Measurements from ENCODE around the gene PEA15.

Gene PEA15

DNA sequence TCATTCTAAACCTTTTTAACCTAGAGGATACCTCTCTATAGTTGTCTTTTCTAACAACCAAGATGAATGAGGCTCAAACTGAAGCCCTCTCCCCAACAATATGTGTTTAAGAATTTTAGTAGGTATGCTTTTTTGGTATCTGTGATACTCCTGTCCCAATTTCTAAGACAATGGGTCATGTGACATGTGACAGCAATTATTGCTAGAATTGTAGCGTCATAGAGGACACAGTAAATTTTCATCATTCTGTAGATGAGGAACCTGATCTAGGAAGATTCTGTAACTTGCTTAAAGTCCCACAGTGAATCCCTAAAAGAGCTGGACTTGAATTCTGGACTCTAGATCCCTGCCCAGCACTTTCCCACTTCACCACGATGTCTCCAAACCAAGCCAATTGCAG lies 26.5 kb upstream of the PEA15 start:
- DNase-seq: no peak

DNA sequence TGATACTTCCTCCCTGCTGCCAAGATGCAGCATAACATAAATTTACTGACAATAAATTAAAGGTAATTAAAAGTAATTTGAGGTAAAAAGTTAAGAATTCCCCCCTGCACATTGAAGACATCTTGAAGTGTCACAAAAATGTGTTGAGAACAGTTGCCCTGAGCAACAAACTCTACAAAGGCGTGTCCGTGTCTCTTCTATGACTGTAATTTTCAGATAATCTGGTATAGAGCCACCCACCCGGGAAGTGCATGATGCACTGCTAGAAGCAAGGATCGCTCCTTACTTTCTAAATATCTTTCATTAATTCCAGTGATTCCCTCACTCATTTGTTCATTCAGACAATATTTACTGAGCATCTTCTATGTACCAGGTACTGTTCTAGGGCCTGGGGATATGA lies 25.8 kb upstream of the PEA15 start:
- DNase-seq: no peak

DNA sequence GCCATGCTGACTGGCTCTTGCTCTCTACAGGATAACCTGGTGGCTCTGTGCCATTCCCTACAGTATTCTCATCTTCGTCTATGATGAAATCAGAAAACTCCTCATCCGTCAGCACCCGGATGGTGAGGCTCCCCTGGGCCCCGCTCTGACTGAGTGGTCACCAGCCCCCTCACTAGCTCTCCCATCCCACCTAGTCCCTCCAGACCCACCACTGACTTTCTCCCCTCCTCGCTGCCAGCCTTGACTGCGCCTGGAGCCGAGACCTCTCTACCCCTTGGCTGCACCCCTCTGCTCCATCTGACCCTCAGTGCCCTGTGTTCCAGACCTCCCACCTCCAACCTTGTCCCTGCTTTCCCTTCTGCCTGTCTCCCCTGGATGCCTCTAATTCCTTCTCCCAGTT lies 18.9 kb upstream of the PEA15 start:
- no peak for DNase-seq

DNA sequence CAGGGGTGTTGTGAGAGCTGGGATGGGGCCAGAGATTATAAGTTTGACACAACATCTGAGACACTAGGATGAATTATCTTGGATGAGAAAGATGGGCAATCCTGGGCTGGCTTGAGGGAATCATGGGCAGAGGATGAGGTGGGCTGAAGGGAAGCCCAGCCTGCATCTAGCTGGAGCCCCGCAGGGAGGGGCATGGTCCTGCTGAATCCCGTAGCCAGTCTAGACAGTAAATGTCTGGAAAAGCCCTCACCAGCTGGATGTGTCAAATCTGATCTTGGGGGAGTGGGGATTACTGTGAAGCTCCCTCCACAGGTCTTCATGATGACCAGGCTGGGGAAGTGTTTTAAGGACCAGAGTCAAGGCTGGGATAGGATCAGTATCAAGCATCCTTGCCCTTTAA lies 18.5 kb upstream of the PEA15 start:
- DNase-seq: no peak

DNA sequence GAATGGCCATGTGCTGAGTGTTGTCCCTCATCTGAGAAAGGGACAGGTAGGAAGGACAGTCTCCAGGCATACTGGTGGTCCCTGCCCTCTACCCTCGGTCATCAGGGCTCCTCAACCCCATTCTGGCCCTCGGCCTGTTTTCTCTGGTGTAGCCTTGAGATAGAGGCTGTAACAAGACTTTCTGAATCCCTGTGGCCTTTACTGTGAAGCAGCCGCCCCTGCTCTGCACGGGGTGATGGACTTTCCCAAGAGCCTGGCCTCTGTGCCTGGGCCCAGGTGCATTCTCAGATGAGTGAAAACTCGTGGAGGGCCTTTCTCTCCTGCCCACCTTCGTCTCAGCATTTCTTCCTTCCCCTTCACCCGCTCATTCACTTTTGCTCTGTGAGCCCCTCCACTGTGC lies 17.8 kb upstream of the PEA15 start:
- no peak for DNase-seq

DNA sequence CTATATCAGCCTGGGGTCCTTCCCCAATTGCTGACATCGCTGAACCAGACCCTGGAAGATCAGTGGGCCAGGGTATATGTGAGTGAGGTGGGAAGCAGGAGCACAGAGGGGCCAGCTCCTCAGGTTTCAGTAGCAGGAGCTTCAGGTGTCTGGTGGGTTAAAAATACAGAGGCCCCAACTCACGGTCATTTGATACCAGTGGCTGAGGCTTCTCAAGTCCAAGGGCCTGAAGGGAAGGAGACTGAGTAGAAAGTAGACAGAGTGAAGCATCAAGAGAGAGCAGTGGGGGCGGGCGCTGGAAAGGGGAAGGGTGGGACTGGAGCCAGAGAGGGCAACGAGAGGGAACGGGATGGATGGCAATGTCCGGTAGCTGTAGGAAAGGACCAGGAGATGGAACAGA lies 16.8 kb upstream of the PEA15 start:
- DNase-seq: no peak

DNA sequence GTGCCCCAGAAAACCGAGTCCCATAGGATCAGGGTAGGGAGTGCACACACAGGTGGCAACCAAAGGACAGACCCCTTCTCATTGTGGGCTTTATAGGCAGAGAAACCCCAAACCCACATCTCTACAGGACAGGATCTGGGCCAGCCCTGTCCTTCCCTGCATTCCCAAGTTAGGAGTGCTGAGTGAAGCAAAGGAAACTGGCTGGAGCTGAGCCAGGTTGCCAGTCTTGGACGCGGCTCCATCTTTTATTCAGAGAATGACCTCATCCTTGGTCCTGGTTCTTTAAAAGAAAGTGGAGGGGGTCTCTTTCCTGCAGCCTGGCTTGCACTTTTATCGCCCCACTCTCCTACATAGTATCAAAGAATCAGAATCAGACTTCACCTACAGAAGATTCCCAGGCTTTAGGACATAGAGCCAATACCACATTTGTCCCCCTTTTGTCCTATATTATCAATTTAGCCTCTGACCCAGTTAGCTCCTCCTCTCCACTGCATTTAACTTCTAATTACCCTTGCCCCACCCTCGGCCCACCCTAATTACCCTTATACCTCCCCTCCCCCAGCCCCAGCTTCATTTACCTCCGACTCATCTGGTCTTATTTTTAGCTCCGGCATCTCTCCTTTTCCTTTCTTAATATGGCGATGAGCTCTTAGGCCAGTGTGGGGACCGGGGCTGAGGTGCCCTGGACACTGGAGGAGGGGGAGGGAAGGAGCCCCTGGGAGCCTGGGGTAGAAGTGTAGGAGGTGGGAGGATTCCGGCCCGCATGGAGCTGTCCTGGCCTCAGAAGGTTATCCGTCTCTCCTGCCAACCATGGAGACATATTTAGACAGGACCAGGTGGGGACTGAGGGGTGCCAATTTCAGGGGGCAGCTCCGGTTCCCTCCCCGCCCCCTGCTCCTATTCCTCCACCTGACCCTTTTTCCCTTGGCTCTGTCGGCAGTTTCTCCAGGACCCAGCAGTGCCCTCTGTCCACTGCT lies 15.2 kb upstream of the PEA15 start, which contains the start of gene CASQ1:
CASQ1 (plus strand) TSS at position 927 of the 977 bp plus-strand sequence. CDS start 177 bp downstream, outside the sequence.
- DNase-seq: peak in 11 of 56 donors; percentile 6 to 45 (median 21)

DNA sequence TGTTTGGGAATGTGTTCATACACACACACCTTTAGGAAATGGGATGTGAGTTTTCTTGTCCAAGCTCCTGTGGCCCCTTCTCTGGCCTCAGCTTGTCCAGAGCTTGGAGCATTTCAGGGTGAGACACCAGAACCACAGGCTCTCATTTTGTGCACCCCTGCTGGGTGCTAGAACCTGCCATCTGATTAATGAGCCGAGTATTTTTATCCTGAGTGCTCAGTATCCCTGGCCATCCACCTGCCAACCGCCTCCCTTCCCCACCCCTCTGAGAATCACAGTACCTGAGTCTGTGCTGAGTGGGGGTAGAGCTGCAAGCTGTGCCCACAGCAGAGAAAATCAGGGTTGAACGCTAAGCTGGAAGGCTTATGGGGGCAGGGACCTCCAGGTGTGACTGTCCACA lies 13.4 kb upstream of the PEA15 start:
- DNase-seq: no peak

DNA sequence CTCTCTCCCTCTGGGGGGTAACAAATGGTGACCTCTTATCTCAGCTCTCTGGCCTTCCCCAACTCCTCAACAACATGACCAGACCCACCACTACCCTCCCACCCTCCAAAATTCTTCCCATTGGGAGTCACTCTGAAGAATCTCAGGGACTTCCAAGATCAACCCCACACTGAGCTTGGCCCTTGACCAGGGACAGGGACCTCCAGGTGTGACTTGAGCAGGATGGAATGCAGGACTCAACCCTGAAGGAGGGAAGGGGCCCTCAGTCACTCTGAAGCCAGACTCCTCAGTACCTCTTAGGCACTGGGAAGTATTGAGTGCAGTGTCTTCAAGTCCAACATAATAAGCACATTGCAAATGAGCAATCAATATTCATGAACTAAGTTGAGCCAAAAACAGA lies 12.9 kb upstream of the PEA15 start:
- no peak for DNase-seq

DNA sequence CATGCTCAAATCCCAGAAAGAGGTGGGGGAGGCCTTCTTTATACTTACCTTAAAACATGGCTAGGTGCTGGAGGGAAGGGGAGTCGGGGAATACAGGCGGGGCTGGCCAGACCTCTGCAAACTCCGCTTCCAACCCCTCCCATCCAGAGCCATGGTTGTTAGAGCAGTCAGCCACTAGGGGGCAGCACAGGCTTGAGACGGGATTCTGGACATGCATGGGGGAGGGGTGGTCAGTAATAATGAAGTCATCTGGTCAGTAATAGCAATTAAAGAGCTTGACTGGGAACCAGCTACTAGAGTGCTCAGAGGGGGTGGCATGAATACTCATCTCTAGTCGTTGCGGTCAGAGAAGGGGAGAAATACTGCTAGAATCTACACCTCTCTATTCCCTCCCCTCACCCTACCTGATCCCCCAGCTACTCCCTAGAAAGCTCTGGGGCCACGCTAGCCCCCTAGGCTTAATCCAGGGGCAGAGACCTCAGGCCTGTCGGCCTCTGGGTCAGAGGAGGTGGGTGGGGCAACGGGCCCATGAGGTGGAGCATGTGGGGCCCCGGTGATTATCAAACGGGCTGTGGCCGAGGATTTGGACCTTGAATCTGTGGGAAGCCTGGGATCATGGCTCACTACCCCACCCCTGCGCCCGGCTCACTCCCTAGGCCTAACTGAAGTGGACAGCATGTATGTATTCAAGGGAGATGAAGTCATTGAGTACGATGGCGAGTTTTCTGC lies 11.9 kb upstream of the PEA15 start:
- peak in 55 of 56 donors; percentile 25 to 88 (median 70) for DNase-seq

DNA sequence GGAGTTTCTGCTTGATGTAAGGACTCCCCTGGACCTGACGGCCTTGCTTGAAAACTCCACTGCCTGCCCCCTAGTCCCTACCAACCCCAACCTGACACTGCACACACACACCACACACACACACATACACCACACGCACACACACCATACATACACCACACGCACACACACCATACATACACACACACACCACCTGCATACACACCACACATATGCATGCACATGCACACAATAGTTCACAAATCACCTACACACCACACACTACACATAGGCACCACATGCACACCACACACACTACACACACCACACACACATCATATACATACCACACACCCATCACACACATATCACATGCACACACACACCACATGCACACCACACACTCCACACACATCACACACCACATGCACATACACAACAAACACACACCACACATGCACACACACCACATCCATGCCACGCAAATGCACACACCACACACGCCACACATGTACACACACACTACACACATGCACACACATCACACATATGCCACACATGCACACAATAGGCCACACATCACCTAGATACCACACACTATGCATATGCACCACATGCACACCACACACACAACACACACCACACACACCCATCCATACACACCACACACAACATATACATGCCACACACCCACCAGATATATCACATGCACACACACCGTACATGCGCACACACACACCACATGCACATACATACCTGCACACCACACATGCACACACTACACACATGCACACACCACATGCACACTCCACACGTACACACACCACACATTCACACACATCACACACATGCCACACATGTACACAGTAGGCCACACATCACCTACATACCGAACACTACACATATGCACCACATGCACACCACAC lies 11.1 kb upstream of the PEA15 start:
- no peak for DNase-seq

DNA sequence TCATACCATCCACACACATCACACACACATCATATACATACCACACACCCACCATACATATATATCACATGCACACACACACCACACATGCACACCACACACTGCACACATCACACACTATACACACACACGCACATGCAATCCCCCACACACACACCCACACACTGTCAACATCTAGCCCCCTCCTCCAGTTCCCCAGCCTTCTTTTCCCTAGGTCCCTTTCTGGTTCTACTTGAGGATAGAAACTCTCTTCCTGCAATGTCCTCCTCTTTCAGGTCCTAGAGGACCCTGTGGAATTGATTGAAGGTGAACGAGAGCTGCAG lies 10.5 kb upstream of the PEA15 start:
- no peak for DNase-seq

DNA sequence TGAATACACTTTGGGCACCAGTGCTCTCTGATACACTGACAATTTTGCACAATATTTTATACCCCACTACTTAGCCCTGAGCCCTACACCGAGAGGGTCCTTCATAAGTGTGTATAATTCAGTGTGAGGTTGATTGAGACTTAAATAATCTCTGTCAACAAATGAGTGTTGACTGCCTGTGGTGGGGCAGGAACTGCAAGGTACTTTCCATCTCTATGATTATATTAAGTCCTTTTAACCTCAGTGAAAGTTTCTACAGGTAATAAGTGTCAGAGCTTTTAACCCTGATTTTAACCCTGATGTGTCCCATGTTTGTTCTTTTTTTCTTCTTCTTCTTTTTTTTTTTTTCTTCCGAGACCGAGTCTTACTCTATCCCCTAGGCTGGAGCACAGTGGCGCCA lies 9.0 kb upstream of the PEA15 start:
- DNase-seq: no peak

DNA sequence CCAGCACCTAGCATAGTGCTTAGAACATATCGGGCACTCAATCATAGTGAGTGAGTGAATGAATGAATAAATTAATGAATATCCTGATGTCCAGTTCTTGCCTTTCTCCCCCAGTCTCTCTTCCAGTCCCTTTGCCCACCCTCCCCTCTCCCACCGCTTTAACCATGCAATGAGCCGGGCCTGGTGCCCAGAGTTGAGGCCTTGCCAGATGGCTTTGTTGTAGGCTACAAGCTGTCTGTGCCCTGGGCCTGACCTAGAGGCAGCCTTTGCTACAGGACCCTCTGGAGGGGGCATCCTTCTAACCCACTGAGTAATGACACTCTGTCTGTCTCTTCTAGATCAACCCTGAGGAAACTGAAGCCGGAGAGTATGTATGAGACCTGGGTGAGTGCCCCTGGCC lies 8.0 kb upstream of the PEA15 start:
- peak in 18 of 56 donors; percentile 5 to 50 (median 22) for DNase-seq

DNA sequence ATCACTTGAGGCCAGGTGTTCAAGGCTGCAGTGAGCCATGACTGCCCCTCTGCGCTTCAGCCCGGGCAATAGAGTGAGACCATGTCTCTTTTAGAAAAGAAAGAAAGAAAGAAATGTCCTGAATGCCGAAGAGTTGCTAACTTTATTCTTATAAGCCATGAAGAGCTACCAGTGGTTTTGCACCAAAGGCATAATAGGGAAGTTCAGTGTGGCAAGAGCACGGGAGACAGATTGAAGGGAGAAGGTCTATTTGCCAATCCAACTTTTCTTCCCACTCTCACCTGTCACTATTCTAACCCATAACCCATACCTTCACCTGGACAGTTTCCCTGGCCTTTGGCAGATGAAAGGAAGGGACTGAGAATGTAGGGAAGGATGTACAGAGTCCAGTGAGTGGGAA lies 4.4 kb upstream of the PEA15 start:
- DNase-seq: no peak

DNA sequence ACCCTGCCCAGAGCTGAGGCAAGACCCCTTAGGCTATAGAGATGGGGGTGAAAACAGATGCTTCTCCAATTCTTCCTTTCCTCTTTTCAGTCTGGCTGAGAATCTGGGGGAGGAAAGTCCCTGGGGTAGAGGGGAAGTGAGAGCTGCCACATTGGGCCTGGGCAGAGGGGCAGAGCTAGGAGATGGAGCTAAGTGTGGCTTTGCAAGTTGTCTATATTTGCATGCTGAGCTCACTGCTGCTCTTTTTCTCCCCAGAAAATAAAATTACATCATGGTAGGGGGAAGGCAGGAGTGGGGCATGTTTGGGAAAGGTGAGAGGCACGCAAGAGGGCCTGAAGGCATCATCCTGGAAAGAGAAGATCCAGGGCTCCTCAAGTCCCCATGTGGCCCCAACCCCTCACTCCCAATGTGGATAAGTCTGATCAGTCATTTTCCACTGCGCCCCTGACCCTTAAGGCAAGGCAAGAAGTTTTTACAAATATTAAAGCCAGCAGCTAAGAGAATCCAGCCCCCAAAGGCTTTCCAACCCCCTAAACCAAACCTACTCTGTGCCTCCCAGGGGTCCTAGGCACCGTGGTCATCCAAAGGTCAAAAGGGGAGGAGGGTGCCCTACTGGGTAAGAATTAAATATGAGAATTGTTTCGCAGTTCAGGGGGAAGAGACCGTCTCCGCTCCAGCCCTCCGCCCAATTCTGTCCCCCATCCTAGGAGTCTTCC lies 500 bp upstream of the PEA15 start:
- peak in 12 of 56 donors; percentile 19 to 59 (median 38) for DNase-seq

DNA sequence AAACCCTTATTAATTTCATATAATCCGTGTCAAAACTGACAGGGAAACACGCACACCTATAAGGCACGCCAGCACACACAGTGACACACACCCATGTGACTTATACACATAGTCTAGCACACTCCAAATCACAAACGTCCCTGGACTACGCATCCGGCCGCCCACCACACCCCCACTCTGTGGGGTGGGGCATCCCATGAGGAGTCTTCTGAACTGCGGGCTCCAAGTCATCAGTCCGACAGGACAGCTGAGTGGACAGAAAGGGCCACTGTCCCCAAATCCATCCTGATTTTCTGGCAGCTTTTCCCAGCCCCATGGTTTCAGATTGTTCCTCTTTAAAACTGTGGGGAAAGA lies 829 bp downstream of the PEA15 start:
- DNase-seq: peak in 16 of 56 donors; percentile 13 to 51 (median 35)

DNA sequence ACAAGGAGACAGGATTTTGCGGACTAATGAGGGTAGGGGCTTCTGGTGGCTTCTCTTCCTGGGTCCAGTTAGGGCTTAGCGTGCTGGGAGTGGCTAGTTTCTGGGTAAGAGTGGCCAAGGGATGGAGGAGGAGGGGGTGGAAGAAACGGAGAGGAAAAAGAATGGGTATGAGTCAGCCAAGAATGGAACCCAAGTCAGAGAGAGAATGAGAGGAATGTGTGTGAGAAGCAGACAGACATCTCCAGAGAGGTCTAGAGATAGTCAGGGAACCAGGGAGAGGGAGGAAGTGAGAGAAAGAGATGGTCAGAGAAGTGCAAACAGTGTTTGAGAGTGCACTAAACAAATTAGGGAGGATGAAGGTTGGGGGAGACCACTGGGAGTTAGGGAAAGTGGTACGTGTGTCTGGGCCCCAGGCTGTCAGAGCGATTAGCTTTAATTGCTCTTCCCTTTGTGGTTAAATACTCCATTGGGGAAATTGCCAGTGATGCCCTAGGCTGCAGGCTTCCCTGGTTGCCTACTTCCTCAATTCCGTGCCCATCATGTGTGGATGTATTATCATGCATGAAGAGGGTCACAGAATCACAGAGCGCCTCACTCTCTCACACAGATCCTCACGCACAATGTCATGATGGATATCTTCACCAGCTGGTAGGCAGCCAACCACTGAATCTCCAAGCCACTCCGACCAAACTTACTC lies 1.4 kb downstream of the PEA15 start:
- peak in 4 of 56 donors; percentile 5 to 35 (median 22) for DNase-seq

DNA sequence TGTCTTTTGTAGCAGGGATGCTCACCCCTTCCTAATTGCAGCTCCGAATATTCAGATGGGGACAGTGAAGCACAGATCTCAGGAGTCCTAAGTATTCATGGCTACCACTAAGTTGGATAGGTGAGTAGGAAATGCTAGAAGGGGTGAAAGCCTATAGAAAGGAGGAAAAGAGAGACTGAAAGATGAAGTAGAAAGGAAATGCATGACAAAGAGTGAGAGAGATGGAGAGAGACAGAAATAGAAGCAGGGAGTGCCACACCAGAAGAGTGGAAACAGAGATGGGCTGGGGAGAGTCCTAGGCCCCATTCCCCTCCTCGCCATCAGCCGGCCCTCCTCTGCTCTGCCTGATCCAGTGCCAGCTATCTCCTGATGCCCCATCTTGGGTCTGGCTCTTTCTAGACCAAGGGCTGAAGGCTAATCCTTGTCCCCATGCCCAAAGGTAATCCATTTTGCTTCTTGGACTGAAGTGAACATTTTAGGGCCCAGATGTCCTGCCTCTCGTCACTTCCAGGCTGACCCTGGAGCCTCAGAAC lies 2.0 kb downstream of the PEA15 start:
- DNase-seq: no peak
